Large intestine (tissue), 3 donors: Measurements from ENCODE around the gene TRIM40. TPM values are rescaled to one million over a fixed set of nuclear protein-coding genes. Genes with fewer than 3 reads are reported as not detected.

Source experiments
- DNase-seq, 2 donors: peaks; one replicate each; pipeline versions ENCODE4 v3.0.0 to v3.0.0-alpha.2; 2013
- H3K27ac ChIP-seq: one replicate; pipeline ENCODE4 v1.5.1; 2013; ENCODE audit warnings: low read length
- H3K27me3 ChIP-seq: 2 replicates; pipeline ENCODE4 v1.6.1; 2013; ENCODE audit warnings: low read length; ENCODE audit not compliant: control insufficient read depth, insufficient read depth
- H3K36me3 ChIP-seq: 2 replicates; pipeline ENCODE4 v1.6.1; 2013; ENCODE audit warnings: low read length; ENCODE audit not compliant: control insufficient read depth, insufficient read depth
- H3K4me1 ChIP-seq: one replicate; pipeline ENCODE4 v1.6.1; 2013; ENCODE audit warnings: low read length; ENCODE audit not compliant: control insufficient read depth, insufficient read depth
- H3K4me3 ChIP-seq: one replicate; pipeline ENCODE4 v1.5.1; 2013; ENCODE audit warnings: low read length
- H3K9me3 ChIP-seq: one replicate; pipeline ENCODE4 v1.6.1; 2013; ENCODE audit warnings: mild to moderate bottlenecking, low read depth, low read length, moderate library complexity; ENCODE audit not compliant: control insufficient read depth
- WGBS: methylation state at CpG from one replicate; pipeline ENCODE4 v1.1.5; 2013; ENCODE audit warnings: low lambda C conversion rate; ENCODE audit not compliant: insufficient coverage; 5-methylcytosine and 5-hydroxymethylcytosine counted together
- polyA plus RNA-seq: library from polyadenylated mRNA; unstranded; fragments of 120-200 nt; gene quantifications from one replicate; pipeline ENCODE4 v1.2.1, GENCODE V29; 2013

TRIM40 gene
- polyA plus RNA-seq, 1 donor: 6.6 TPM

- DNase-seq: peak; percentile 90 to 93
- H3K27me3 ChIP-seq: peaks cover 27% of the 10 kb centered on the region
- H3K27ac ChIP-seq: peak overlapping the region; percentile 81
- no peaks in the 10 kb centered on the region for H3K9me3 ChIP-seq
- H3K36me3 ChIP-seq: no peaks in the 10 kb centered on the region
- peaks cover 58% of the 10 kb centered on the region for H3K4me1 ChIP-seq
- WGBS: 20% methylated on average over 1 of the region's 47 CpGs
- peak overlapping the region; percentile 49 for H3K4me3 ChIP-seq
Observed at GRCh38 chr6:30100585-30101443, 35.1 kb upstream of the TRIM40 start.

GRCh38 chr6:30101444-30102413 is 34.2 kb upstream of the TRIM40 start:
- no CpG with 5 or more reads among the region's 51 CpGs for WGBS
- H3K36me3 ChIP-seq: no peaks in the 10 kb centered on the region
- no peaks in the 10 kb centered on the region for H3K9me3 ChIP-seq
- H3K27me3 ChIP-seq: peaks cover 29% of the 10 kb centered on the region
- H3K27ac ChIP-seq: peak overlapping the region; percentile 81
- H3K4me1 ChIP-seq: peaks cover 49% of the 10 kb centered on the region
- H3K4me3 ChIP-seq: peak overlapping the region; percentile 49
- DNase-seq: peak; percentile 92

GRCh38 chr6:30102414-30102969 is 33.4 kb upstream of the TRIM40 start:
- Histone ChIP-seq H3K36me3 (no peaks in the 10 kb centered on the region), H3K4me3 (peak overlapping the region; percentile 49), H3K4me1 (peaks cover 42% of the 10 kb centered on the region), H3K9me3 (no peaks in the 10 kb centered on the region), H3K27ac (peak overlapping the region; percentile 81), H3K27me3 (peaks cover 29% of the 10 kb centered on the region)
- no CpG with 5 or more reads among the region's 15 CpGs for WGBS
- DNase-seq: no peak

GRCh38 chr6:30102970-30103871 is 32.7 kb upstream of the TRIM40 start:
- DNase-seq: peak; percentile 87 to 93
- no peaks in the 10 kb centered on the region for H3K36me3 ChIP-seq
- peak overlapping the region; percentile 81 for H3K27ac ChIP-seq
- H3K27me3 ChIP-seq: peaks cover 29% of the 10 kb centered on the region
- peak overlapping the region; percentile 43 for H3K4me3 ChIP-seq
- 17% methylated on average over 3 of the region's 36 CpGs for WGBS
- peaks cover 35% of the 10 kb centered on the region for H3K4me1 ChIP-seq
- no peaks in the 10 kb centered on the region for H3K9me3 ChIP-seq

GRCh38 chr6:30103872-30104179 is 32.1 kb upstream of the TRIM40 start:
- H3K36me3 ChIP-seq: no peaks in the 10 kb centered on the region
- no CpG with 5 or more reads among the region's 3 CpGs for WGBS
- peaks cover 29% of the 10 kb centered on the region for H3K4me1 ChIP-seq
- DNase-seq: no peak
- H3K27me3 ChIP-seq: peaks cover 27% of the 10 kb centered on the region
- no peaks in the 10 kb centered on the region for H3K9me3 ChIP-seq
- peak overlapping the region; percentile 43 for H3K4me3 ChIP-seq
- peak overlapping the region; percentile 81 for H3K27ac ChIP-seq

GRCh38 chr6:30104661-30105060 is 31.3 kb upstream of the TRIM40 start:
- peaks cover 26% of the 10 kb centered on the region for H3K27me3 ChIP-seq
- H3K4me1 ChIP-seq: peaks cover 29% of the 10 kb centered on the region
- WGBS: no CpG with 5 or more reads among the region's 2 CpGs
- H3K4me3 ChIP-seq: no peak overlapping the region
- no peaks in the 10 kb centered on the region for H3K36me3 ChIP-seq
- no peak for DNase-seq
- no peak overlapping the region for H3K27ac ChIP-seq
- H3K9me3 ChIP-seq: no peaks in the 10 kb centered on the region

GRCh38 chr6:30111266-30111856 is 24.6 kb upstream of the TRIM40 start:
- no CpG with 5 or more reads among the region's 27 CpGs for WGBS

GRCh38 chr6:30112402-30112994 is 23.4 kb upstream of the TRIM40 start:
- H3K4me3 ChIP-seq: peak overlapping the region; percentile 32

More at GRCh38 chr6:30111266-30111856, 24.6 kb upstream of the TRIM40 start:
- DNase-seq: peak in 1 of 2 donors; percentile 39
- Histone ChIP-seq H3K36me3 (no peaks in the 10 kb centered on the region), H3K4me3 (peak overlapping the region; percentile 32), H3K4me1 (peaks cover 29% of the 10 kb centered on the region), H3K27ac (peak overlapping the region; percentile 82), H3K27me3 (peaks cover 6% of the 10 kb centered on the region), H3K9me3 (no peaks in the 10 kb centered on the region)

More at GRCh38 chr6:30112402-30112994, 23.4 kb upstream of the TRIM40 start:
- no peaks in the 10 kb centered on the region for H3K36me3 ChIP-seq
- 67% methylated on average over 1 of the region's 10 CpGs for WGBS
- H3K9me3 ChIP-seq: no peaks in the 10 kb centered on the region
- peak in 1 of 2 donors; percentile 11 for DNase-seq
- peaks cover 6% of the 10 kb centered on the region for H3K27me3 ChIP-seq
- H3K27ac ChIP-seq: peak overlapping the region; percentile 82
- H3K4me1 ChIP-seq: peaks cover 29% of the 10 kb centered on the region
